SH-SY5Y (cell line): Measurements from ENCODE around the gene CMC2.

ENCODE experiments used
- GATA2 ChIP-seq: IDR thresholded peaks from 2 replicates; pipeline ENCODE4 v1.6.1; 2011; ENCODE audit warnings: mild to moderate bottlenecking, low read depth, low read length
- GATA3 ChIP-seq: IDR thresholded peaks from 2 replicates; pipeline ENCODE4 v1.6.1; 2011; ENCODE audit warnings: low read depth, mild to moderate bottlenecking, low read length, moderate library complexity

DNA sequence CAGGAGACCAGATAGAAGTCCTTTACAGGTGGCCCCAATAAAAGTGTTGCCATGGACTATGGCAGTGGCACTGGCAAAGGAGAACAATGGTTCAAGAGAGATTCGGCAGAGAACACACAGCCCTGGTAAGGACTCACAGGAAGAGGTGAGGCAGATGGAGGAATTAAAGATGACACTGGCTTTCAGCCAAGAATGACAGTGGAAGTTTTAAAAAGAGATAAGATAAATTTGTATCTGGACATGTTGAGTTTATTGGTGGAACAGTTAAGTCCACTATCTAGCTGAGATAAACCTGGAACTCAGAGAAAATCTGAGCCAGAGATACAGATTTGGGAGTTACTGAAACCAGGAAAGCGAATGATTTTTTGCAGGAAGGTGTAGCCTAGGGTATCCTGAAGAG is 20.1 kb downstream of the CMC2 start:
- no peak for TF ChIP-seq GATA2
- TF ChIP-seq GATA3: no peak
